ENCODE measurements around the gene DALRD3.

DALRD3 gene

DNA sequence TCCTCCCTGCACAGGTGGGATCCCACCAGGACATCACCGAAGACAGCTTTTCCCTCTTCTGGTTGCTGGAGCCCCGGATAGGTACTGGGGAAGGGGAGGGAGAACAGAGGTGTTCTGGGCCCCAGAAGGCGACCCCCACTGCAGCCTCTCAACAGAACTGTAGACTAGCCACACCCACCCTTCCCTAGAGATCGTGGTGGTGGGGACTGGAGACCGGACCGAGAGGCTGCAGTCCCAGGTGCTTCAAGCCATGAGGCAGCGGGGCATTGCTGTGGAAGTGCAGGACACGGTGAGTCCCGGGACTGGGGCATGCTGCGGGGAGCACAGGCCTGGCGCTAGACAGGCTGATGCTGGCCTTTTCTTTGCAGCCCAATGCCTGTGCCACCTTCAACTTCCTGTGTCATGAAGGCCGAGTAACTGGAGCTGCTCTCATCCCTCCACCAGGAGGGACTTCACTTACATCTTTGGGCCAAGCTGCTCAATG lies 4.3 kb upstream of the DALRD3 start:
- no peak for DNase-seq (ENCODE audit: extremely low spot score)
- TF ChIP-seq, protein P1, sequence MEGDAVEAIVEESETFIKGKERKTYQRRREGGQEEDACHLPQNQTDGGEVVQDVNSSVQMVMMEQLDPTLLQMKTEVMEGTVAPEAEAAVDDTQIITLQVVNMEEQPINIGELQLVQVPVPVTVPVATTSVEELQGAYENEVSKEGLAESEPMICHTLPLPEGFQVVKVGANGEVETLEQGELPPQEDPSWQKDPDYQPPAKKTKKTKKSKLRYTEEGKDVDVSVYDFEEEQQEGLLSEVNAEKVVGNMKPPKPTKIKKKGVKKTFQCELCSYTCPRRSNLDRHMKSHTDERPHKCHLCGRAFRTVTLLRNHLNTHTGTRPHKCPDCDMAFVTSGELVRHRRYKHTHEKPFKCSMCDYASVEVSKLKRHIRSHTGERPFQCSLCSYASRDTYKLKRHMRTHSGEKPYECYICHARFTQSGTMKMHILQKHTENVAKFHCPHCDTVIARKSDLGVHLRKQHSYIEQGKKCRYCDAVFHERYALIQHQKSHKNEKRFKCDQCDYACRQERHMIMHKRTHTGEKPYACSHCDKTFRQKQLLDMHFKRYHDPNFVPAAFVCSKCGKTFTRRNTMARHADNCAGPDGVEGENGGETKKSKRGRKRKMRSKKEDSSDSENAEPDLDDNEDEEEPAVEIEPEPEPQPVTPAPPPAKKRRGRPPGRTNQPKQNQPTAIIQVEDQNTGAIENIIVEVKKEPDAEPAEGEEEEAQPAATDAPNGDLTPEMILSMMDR (IDR thresholded peaks at IDR 0.05; ENCODE audit: control extremely low read depth, extremely low read depth, low read depth, missing control alignments): no peak
- ChIA-PET CTCF (interaction anchor here (0.7 to 8.3 kb wide), 21 partner anchors 9 to 1243 kb away, joined by 3 to 131 read pairs (median 4); partner anchors contain the start of genes DAG1, P4HTM, USP19 and WDR6), POLR2A (interaction anchor here (1.2 to 3.4 kb wide), 5 partner anchors 11 to 447 kb away, joined by 3 to 50 read pairs (median 6); partner anchors contain the start of genes DAG1, QRICH1, USP4 and WDR6)

DNA sequence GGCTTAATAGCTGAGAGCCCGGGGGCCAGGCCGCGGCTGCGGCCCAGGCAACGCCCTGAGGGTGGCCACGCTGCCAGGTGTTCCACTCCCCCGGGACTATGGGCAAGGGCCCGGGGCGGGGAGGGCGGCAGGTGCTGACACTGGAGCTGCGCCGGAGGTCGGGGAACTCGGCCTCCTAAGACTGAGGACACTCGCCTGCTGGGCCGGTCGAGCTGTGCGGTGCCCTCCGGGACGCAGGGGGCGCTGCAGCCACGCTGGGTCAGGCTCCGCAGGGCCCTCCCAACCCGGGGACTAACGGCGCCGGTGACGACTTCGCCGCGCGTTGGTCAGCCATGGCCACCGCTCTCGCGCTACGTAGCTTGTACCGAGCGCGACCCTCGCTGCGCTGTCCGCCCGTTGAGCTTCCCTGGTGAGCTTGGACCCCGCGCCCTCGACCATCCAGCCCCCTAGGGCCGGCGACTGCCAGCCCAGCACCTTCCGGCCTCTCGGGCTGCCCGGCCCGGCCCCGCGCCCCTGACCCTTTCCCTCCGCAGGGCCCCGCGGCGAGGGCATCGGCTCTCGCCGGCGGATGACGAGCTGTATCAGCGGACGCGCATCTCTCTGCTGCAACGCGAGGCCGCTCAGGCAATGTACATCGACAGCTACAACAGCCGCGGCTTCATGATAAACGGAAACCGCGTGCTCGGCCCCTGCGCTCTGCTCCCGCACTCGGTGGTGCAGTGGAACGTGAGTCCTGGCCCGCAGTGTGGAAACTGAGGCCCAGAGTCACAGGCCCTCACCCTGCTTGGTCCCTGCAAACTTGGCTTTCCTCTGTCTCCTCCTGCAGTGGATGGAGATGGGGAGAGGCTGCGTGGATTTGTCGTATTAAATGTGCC lies 3.7 kb upstream of the DALRD3 start, which contains the start of gene NDUFAF3:
Gene NDUFAF3, plus strand, starts transcription at position 309 of the 875 bp plus-strand sequence. Its CDS starts 24 bp downstream, at position 333.
- TF ChIP-seq, protein P1 (IDR thresholded peaks at IDR 0.05; ENCODE audit: control extremely low read depth, extremely low read depth, low read depth, missing control alignments): peak; percentile 99
- POLR2A ChIA-PET: interaction anchor here (0.6 to 3.4 kb wide), 9 partner anchors 7 to 448 kb away, joined by 3 to 50 read pairs (median 6); partner anchors contain the start of genes DAG1, IMPDH2, QRICH1 and USP4

DNA sequence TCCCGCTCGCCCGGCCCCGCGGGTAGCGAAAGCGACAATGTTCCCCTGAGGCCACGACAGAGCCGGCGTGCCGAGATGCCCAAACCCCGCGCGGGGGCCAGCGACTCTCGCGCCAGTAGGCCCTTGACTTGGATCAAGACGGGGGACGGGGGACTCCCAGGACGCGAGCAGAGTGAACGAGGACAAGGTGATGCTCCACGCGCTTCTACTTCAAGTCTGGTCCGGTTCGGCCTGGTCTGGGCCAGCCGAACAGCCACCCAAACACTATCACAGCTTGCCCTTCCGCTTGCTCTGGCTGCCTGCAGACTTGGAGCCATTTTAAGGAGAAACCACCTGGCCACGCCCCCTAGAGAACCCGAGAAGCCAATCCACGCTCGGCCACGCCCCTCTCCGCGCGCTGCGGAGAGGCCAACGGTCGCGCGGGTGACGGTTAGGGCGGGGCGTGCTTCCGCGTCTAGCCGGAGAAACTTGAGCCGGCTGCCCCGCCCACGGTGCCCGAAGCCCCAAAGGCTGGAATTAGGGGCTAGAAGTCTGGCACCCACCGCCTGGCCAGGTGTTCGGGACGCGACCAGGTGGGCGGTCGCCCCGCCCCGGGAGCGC lies 2.9 kb upstream of the DALRD3 start:
- POLR2A ChIA-PET: interaction anchor here (0.5 to 3.4 kb wide), 15 partner anchors 8 to 941 kb away, joined by 3 to 50 read pairs (median 5); partner anchors contain the start of genes DAG1, IMPDH2, QRICH1 and USP4
- DNase-seq (ENCODE audit: extremely low spot score): peak; percentile 95
- CTCF ChIA-PET: interaction anchor here (0.7 to 8.3 kb wide), 23 partner anchors 10 to 1242 kb away, joined by 3 to 131 read pairs (median 4); partner anchors contain the start of genes DAG1, P4HTM, QARS1 and QRICH1
- TF ChIP-seq, protein P1 (IDR thresholded peaks at IDR 0.05; ENCODE audit: control extremely low read depth, extremely low read depth, low read depth, missing control alignments): no peak

More for the DNA sequence above, 3.7 kb upstream of the DALRD3 start, which contains the start of gene NDUFAF3:
- CTCF ChIA-PET: interaction anchor here (0.7 to 8.3 kb wide), 25 partner anchors 9 to 1243 kb away, joined by 3 to 131 read pairs (median 4); partner anchors contain the start of genes DAG1, P4HTM, QARS1 and RHOA
- peak; percentile 90 for DNase-seq (ENCODE audit: extremely low spot score)

DNA sequence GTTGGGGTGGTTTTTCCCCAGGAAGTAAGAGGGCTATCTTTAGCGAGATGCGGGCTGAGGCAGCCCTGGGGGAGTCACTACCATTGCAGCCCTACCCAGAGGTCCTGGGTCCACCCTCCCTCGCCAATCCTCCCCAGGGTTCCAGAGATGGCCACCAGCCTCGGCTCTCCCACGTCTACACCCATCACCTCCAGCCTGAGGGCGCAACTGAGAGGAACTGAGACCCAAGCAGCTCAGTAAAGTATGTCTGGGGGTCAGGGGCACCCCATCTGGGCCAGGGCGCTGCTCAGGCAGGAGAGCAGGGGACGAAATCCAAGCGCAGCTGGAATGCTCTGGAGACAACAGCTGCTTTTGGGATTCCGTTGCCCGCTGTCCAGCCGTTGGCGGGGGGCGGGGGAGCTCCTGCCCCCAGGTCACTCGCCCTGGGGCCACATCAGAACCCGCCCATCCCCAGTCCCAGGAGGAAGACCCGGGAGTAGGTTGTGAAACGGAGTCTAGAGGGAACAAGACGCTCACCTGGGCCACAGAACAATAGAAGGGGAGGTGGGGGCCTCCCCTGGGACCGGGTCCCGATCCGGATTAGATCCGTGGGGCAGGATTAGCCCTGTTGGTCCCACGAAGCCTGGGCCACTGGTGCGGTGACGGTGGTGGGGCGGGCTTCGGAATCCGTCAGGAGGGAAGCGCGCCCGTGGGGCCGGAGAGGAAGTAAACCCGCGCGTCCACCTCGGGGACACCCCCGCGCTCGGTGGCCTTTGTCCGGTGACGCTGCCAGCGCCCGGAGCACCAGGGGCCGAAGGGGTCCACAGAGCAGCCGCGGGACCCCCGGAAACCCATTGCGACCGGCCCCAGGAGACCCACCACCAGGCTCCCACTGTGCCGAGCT lies 2.2 kb upstream of the DALRD3 start:
- CTCF ChIA-PET: interaction anchor here (0.9 to 8.3 kb wide), 10 partner anchors 11 to 101 kb away, joined by 3 to 131 read pairs (median 5); partner anchors contain the start of genes P4HTM, QARS1, QRICH1 and USP19

DNA sequence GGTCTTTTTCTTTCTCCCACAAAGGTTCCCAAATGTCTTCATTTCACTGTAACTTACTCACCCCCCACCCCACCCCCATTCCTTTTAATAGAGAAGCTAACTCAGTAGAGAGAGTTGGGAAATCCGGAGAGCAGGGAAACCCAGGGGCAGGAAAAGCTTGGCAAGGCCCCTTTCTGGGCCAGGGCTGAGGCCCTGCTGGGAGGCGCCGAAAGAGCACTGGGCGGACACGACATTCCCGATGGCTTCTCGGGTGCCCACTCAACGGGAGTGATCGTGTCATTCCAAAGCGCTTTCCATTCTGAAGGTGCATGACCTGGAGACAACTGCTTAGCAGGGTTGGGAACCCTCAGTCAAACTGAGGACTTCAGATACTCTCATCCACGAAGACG lies 1.6 kb upstream of the DALRD3 start:
- ChIA-PET CTCF (interaction anchor here (1.0 to 8.3 kb wide), 6 partner anchors 10 to 101 kb away, joined by 3 to 131 read pairs (median 12); partner anchors contain the start of genes P4HTM, QRICH1, USP19 and WDR6), POLR2A (interaction anchor here (0.6 to 3.4 kb wide), 10 partner anchors 9 to 1089 kb away, joined by 3 to 50 read pairs (median 5); partner anchors contain the start of genes IMPDH2, QRICH1 and WDR6)
- TF ChIP-seq, protein P1 (IDR thresholded peaks at IDR 0.05; ENCODE audit: control extremely low read depth, extremely low read depth, low read depth, missing control alignments): no peak
- no peak for DNase-seq (ENCODE audit: extremely low spot score)

More for the DNA sequence above, 2.2 kb upstream of the DALRD3 start:
- DNase-seq (ENCODE audit: extremely low spot score): peak; percentile 54
- TF ChIP-seq, protein P1 (IDR thresholded peaks at IDR 0.05; ENCODE audit: control extremely low read depth, extremely low read depth, low read depth, missing control alignments): no peak
- POLR2A ChIA-PET: interaction anchor here (0.5 to 3.4 kb wide), 12 partner anchors 9 to 941 kb away, joined by 3 to 50 read pairs (median 5); partner anchors contain the start of genes IMPDH2, QRICH1, USP4 and WDR6
